GM12878 (cell line): ENCODE data around the gene LSM2. TPM values are rescaled to one million over a fixed set of nuclear protein-coding genes. Genes with fewer than 3 reads are reported as not detected.

Experiments
- CBX3 ChIP-seq: fragments of 200-600 bp; sonication (generic); IDR thresholded peaks from 2 replicates; pipeline ENCODE4 v1.6.1; 2016; ENCODE audit warnings: low read depth, borderline replicate concordance
- EP300 ChIP-seq, 2 experiments: fragments of 150-350 bp in 1 of 2; IDR thresholded peaks; 2 replicates each; pipeline ENCODE4 v1.6.1; 2011 to 2012; ENCODE audit warnings: low read depth in 2 of 2, low read length in 2 of 2, borderline replicate concordance in 1 of 2, improper control_type of control experiment in 1 of 2, inconsistent platforms in 1 of 2; ENCODE audit not compliant: control insufficient read depth in 1 of 2
- IKZF1 ChIP-seq: fragments of 450-650 bp; conservative IDR thresholded peaks from 2 replicates; pipeline ENCODE4 v1.6.1; 2017; ENCODE audit warnings: antibody characterized with exemption, mild to moderate bottlenecking
- KAT2A ChIP-seq: conservative IDR thresholded peaks from 2 replicates; pipeline ENCODE4 v1.6.1; 2011; ENCODE audit warnings: low read depth, low read length; ENCODE audit not compliant: control insufficient read depth
- NFYB ChIP-seq: IDR thresholded peaks from 2 replicates; pipeline ENCODE4 v1.6.1; 2011; ENCODE audit warnings: low read depth, mild to moderate bottlenecking, low read length, improper control_type of control experiment, moderate library complexity; ENCODE audit not compliant: insufficient read depth
- NR2C2 ChIP-seq: IDR thresholded peaks from 2 replicates; pipeline ENCODE4 v1.6.1; 2011; ENCODE audit warnings: borderline replicate concordance, low read depth; ENCODE audit not compliant: control insufficient read depth, insufficient read length
- POLR2AphosphoS2 ChIP-seq: IDR thresholded peaks from 2 replicates; pipeline ENCODE4 v1.6.1; 2011; ENCODE audit warnings: low read depth, mild to moderate bottlenecking, low read length, improper control_type of control experiment, moderate library complexity
- RBBP5 ChIP-seq: fragments of 200-600 bp; sonication (generic); conservative IDR thresholded peaks from 2 replicates; pipeline ENCODE4 v1.6.1; 2016
- RELA ChIP-seq: fragments of 450-650 bp; IDR thresholded peaks from 2 replicates; pipeline ENCODE4 v1.8.0; 2014; ENCODE audit warnings: borderline replicate concordance; ENCODE audit not compliant: partially characterized antibody
- RFX5 ChIP-seq: IDR thresholded peaks from 2 replicates; pipeline ENCODE4 v1.6.1; 2011; ENCODE audit warnings: low read depth, low read length, improper control_type of control experiment
- SMC3 ChIP-seq: IDR thresholded peaks from 2 replicates; pipeline ENCODE4 v1.6.1; 2011; ENCODE audit warnings: low read length, improper control_type of control experiment, borderline replicate concordance
- SP1 ChIP-seq: IDR thresholded peaks from one replicate; pipeline ENCODE4 v1.6.1; 2011; ENCODE audit warnings: low read depth, low read length
- ZBTB40 ChIP-seq: fragments of 450-650 bp; IDR thresholded peaks from 2 replicates; pipeline ENCODE4 v1.6.1; 2016; ENCODE audit warnings: mild to moderate bottlenecking, moderate library complexity, borderline replicate concordance
- polyA plus RNA-seq, 11 experiments: library from polyadenylated mRNA; depleted of rRNA in 4 of 11; unstranded in 6 of 11; stranded (reverse) in 5 of 11; fragments of >200 nt; fragmentation: Nextera tagmentation in 4 of 11; fragmentation: Illumina TruSeq in 1 of 11; extraction: Ambion mirVana in 4 of 11; extraction: Trizol in 1 of 11; gene quantifications; 1 replicate in 1 of 11; 2 replicates in 10 of 11; pipeline versions ENCODE4 v1.2.1 to v1.2.3, GENCODE V29; 2011 to 2016; ENCODE audit warnings: inconsistent platforms in 2 of 11, missing spikeins in 2 of 11, low read depth in 1 of 11
- total RNA-seq, 4 experiments: library from RNA; depleted of rRNA in 3 of 4; stranded (reverse); fragments of >200 nt in 3 of 4; fragmentation: Illumina TruSeq in 1 of 4; extraction: Trizol in 1 of 4; gene quantifications; 2 replicates each; pipeline versions ENCODE4 v1.2.1 to v1.2.3, GENCODE V29; 2013 to 2021

LSM2 gene
- total and polyA plus RNA-seq, 10 of the 15 experiments (the other 5 are each of a cell fraction or from before 2014, with no cell fraction given), result 99.1 to 276 (median 153) TPM

- TF ChIP-seq ZBTB40, result peak; percentile 62; the same call in 1 of the 2 replicates
- TF ChIP-seq IKZF1, result peak; percentile 65
- no peak for TF ChIP-seq RFX5
- TF ChIP-seq RBBP5, result no peak
- 0 out of 2 replicates have a peak, but pooled peaks have one; percentile 64 for TF ChIP-seq POLR2AphosphoS2
- TF ChIP-seq SP1, result peak; percentile 12
- TF ChIP-seq NR2C2, result no peak
- no peak for TF ChIP-seq CBX3
- TF ChIP-seq RELA, result peak; percentile 10
- TF ChIP-seq SMC3, result no peak
- TF ChIP-seq NFYB, result peak; percentile 78
- 0 out of 4 replicates have a peak, but pooled peaks of 1 of the 2 experiments have one; percentile 30 for TF ChIP-seq EP300 (IDR thresholded peaks at IDR 0.05; ENCODE audit: borderline replicate concordance in 1 of 2, control insufficient read depth in 1 of 2, low read depth in 2 of 2, low read length in 2 of 2)
- no peak for TF ChIP-seq KAT2A
These were observed 8.5 kb upstream of the LSM2 start, which contains the start of the genes HSPA1A and HSPA1L (continued) for GRCh38 chr6:31815025-31815838.
